ENCODE data around the gene RPS21. TPM values are rescaled to one million over a fixed set of nuclear protein-coding genes. Genes with fewer than 3 reads are reported as not detected.

The RPS21 gene
- total RNA-seq, 1 experiment from 2014 or later = 3,142 TPM

- H3K36me3 ChIP-seq = no peaks in the 10 kb centered on the region
- no peaks in the 10 kb centered on the region for H3K9me3 ChIP-seq (replicated peaks)
- H3K27ac ChIP-seq = peak overlapping the region; percentile 59
- H3K4me1 ChIP-seq = peaks cover 80% of the 10 kb centered on the region
- H3K27me3 ChIP-seq = no peaks in the 10 kb centered on the region
- no peak overlapping the region for H3K4me3 ChIP-seq
- peak; percentile 90 to 91 for DNase-seq
Measured at GRCh38 chr20:62358171-62359042, 28.5 kb upstream of the RPS21 start.

GRCh38 chr20:62359043-62359490 is 27.8 kb upstream of the RPS21 start:
- H3K4me3 ChIP-seq = no peak overlapping the region
- peaks cover 87% of the 10 kb centered on the region for H3K4me1 ChIP-seq
- H3K27ac ChIP-seq = peak overlapping the region; percentile 59; the same call in 1 of the 2 replicates
- H3K36me3 ChIP-seq = no peaks in the 10 kb centered on the region
- no peaks in the 10 kb centered on the region for H3K27me3 ChIP-seq
- DNase-seq = peak in 1 of 2 experiments; percentile 48
- H3K9me3 ChIP-seq (replicated peaks) = no peaks in the 10 kb centered on the region

- Histone ChIP-seq H3K9me3 (replicated peaks) (no peaks in the 10 kb centered on the region), H3K4me1 (peaks cover 89% of the 10 kb centered on the region), H3K4me3 (no peak overlapping the region), H3K36me3 (no peaks in the 10 kb centered on the region), H3K27ac (no peak overlapping the region), H3K27me3 (no peaks in the 10 kb centered on the region)
- DNase-seq = peak in 1 of 2 experiments; percentile 21
Measured at GRCh38 chr20:62359491-62360121, 27.3 kb upstream of the RPS21 start.

- Histone ChIP-seq H3K27ac (no peak overlapping the region), H3K9me3 (replicated peaks) (no peaks in the 10 kb centered on the region), H3K4me1 (peaks cover 86% of the 10 kb centered on the region), H3K36me3 (no peaks in the 10 kb centered on the region), H3K27me3 (no peaks in the 10 kb centered on the region), H3K4me3 (no peak overlapping the region)
- peak; percentile 39 to 53 for DNase-seq
Measured at GRCh38 chr20:62360854-62361798, 25.8 kb upstream of the RPS21 start.

GRCh38 chr20:62361799-62362589 is 24.9 kb upstream of the RPS21 start:
- Histone ChIP-seq H3K9me3 (replicated peaks) (no peaks in the 10 kb centered on the region), H3K4me3 (no peak overlapping the region), H3K27me3 (no peaks in the 10 kb centered on the region), H3K4me1 (peaks cover 79% of the 10 kb centered on the region), H3K27ac (no peak overlapping the region), H3K36me3 (no peaks in the 10 kb centered on the region)
- DNase-seq = peak in 1 of 2 experiments; percentile 29

- Histone ChIP-seq H3K4me1 (peaks cover 75% of the 10 kb centered on the region), H3K27ac (no peak overlapping the region)
- no peak for DNase-seq
Measured at GRCh38 chr20:62362590-62362940, 24.3 kb upstream of the RPS21 start.

GRCh38 chr20:62362991-62363919 is 23.6 kb upstream of the RPS21 start:
- Histone ChIP-seq H3K27ac (no peak overlapping the region), H3K27me3 (no peaks in the 10 kb centered on the region), H3K4me3 (no peak overlapping the region), H3K36me3 (no peaks in the 10 kb centered on the region), H3K4me1 (peaks cover 75% of the 10 kb centered on the region), H3K9me3 (replicated peaks) (no peaks in the 10 kb centered on the region)
- peak; percentile 85 to 93 for DNase-seq

More at GRCh38 chr20:62362590-62362940, 24.3 kb upstream of the RPS21 start:
- H3K36me3 ChIP-seq = no peaks in the 10 kb centered on the region
- H3K9me3 ChIP-seq (replicated peaks) = no peaks in the 10 kb centered on the region
- no peak overlapping the region for H3K4me3 ChIP-seq
- H3K27me3 ChIP-seq = no peaks in the 10 kb centered on the region

- Histone ChIP-seq H3K27me3 (no peaks in the 10 kb centered on the region), H3K4me3 (no peak overlapping the region), H3K9me3 (replicated peaks) (no peaks in the 10 kb centered on the region), H3K4me1 (peaks cover 73% of the 10 kb centered on the region), H3K27ac (no peak overlapping the region), H3K36me3 (no peaks in the 10 kb centered on the region)
- DNase-seq = peak; percentile 37 to 43
Measured at GRCh38 chr20:62363920-62364851, 22.7 kb upstream of the RPS21 start.

GRCh38 chr20:62364911-62365736 is 21.8 kb upstream of the RPS21 start:
- DNase-seq = peak in 1 of 2 experiments; percentile 23
- no peaks in the 10 kb centered on the region for H3K9me3 ChIP-seq (replicated peaks)
- H3K4me1 ChIP-seq = peaks cover 78% of the 10 kb centered on the region
- no peaks in the 10 kb centered on the region for H3K27me3 ChIP-seq
- no peaks in the 10 kb centered on the region for H3K36me3 ChIP-seq
- no peak overlapping the region for H3K4me3 ChIP-seq
- H3K27ac ChIP-seq = no peak overlapping the region

GRCh38 chr20:62365814-62366369 is 21.0 kb upstream of the RPS21 start:
- H3K4me3 ChIP-seq = peak overlapping the region; percentile 72
- H3K27me3 ChIP-seq = no peaks in the 10 kb centered on the region
- no peaks in the 10 kb centered on the region for H3K9me3 ChIP-seq (replicated peaks)
- peaks cover 83% of the 10 kb centered on the region for H3K4me1 ChIP-seq
- H3K27ac ChIP-seq = no peak overlapping the region
- peak; percentile 65 to 74 for DNase-seq
- H3K36me3 ChIP-seq = no peaks in the 10 kb centered on the region

GRCh38 chr20:62366370-62367135 is 20.4 kb upstream of the RPS21 start:
- DNase-seq = peak; percentile 57 to 66
- H3K9me3 ChIP-seq (replicated peaks) = no peaks in the 10 kb centered on the region
- H3K27me3 ChIP-seq = no peaks in the 10 kb centered on the region
- peaks cover 81% of the 10 kb centered on the region for H3K4me1 ChIP-seq
- H3K27ac ChIP-seq = no peak overlapping the region
- H3K36me3 ChIP-seq = no peaks in the 10 kb centered on the region
- H3K4me3 ChIP-seq = peak overlapping the region; percentile 72

Measured in SJCRH30 (cell line).